K562 (cell line): Measurements from ENCODE around the gene DIS3L2. TPM values are rescaled to one million over a fixed set of nuclear protein-coding genes. Genes with fewer than 3 reads are reported as not detected.

Experiments used
- ATAC-seq: fragments of 200-7000 bp; cut with Tn5 transposase; 3 replicates; pipeline ENCODE4 v1.9.1; 2020; ENCODE audit warnings: moderate library complexity
- BruUV-seq: library from RNA; stranded (reverse); fragments of 400-500 nt; replicated peaks from 2 replicates; lab custom pipeline; 2021; lab: Mats Ljungman, UMichigan
- CTCF ChIA-PET: fragments of 300-600 bp; formaldehyde crosslinking; extraction: SDS; loops from one replicate; lab custom pipeline; 2021; ENCODE audit warnings: low intra/inter-chr PET ratio; lab: Yijun Ruan, JAX
- POLR2A ChIA-PET: fragments of 300-600, 350-650 bp; sonication (Branson Sonifier 250); formaldehyde crosslinking; extraction: SDS; loops from one replicate; lab custom pipeline; 2021; ENCODE audit warnings: antibody characterized with exemption, inconsistent platforms; lab: Yijun Ruan, JAX
- DNase-seq, 4 experiments: peaks; one replicate each; pipeline versions ENCODE4 v3.0.0 to v3.0.0-alpha.2; 2011 to 2018; ENCODE audit warnings: low spot score in 3 of 4, mixed read lengths in 3 of 4; ENCODE audit errors: extremely low read depth in 1 of 4
- FAIRE-seq: peaks from 2 replicates; lab custom pipeline; 2011; peaks lifted over from hg19 to GRCh38; lab: Jason Lieb, UNC
- H2AFZ ChIP-seq: 2 replicates; pipeline ENCODE4 v1.6.0; 2011; ENCODE audit warnings: low read depth, low read length, control low read depth, inconsistent platforms
- H3K27ac ChIP-seq: fragments of 200-600 bp; 3 replicates; pipeline ENCODE4 v1.8.0; 2011; ENCODE audit warnings: low read depth, mild to moderate bottlenecking, control low read depth, inconsistent platforms, low read length, moderate library complexity, mixed read lengths; ENCODE audit errors: extremely low read depth
- H3K27me3 ChIP-seq, 2 experiments: fragments of 300-600 bp in 1 of 2; 2 replicates in 1 of 2; 3 replicates in 1 of 2; pipeline versions ENCODE4 v1.6.0 to v1.8.0; 2011; ENCODE audit warnings: inconsistent platforms in 2 of 2, low read length in 2 of 2, mild to moderate bottlenecking in 1 of 2, mixed read lengths in 1 of 2, moderate library complexity in 1 of 2; ENCODE audit not compliant: control insufficient read depth in 2 of 2, insufficient read depth in 2 of 2
- H3K36me3 ChIP-seq: fragments of 300-600 bp; 3 replicates; pipeline ENCODE4 v1.8.0; 2011; ENCODE audit warnings: mild to moderate bottlenecking, low read length, inconsistent platforms; ENCODE audit not compliant: control insufficient read depth, insufficient read depth
- H3K4me1 ChIP-seq, 2 experiments: fragments of 200-600 bp in 1 of 2; replicated peaks in 1 of 2; 2 replicates in 1 of 2; 3 replicates in 1 of 2; pipeline versions ENCODE4 v1.5.1 to v1.8.0; 2011; ENCODE audit warnings: inconsistent platforms in 2 of 2, low read length in 2 of 2, mild to moderate bottlenecking in 1 of 2, mixed read lengths in 1 of 2, moderate library complexity in 1 of 2; ENCODE audit not compliant: control insufficient read depth in 2 of 2, insufficient read depth in 2 of 2
- H3K4me2 ChIP-seq: 2 replicates; pipeline ENCODE4 v1.6.1; 2011; ENCODE audit warnings: low read length, control low read depth, inconsistent platforms, mixed read lengths; ENCODE audit not compliant: insufficient read depth
- H3K4me3 ChIP-seq: fragments of 200-600 bp; sonication (generic), shearing (Covaris generic); 2 replicates; pipeline ENCODE4 v1.5.1; 2016; ENCODE audit warnings: control low read depth, inconsistent platforms
- H3K79me2 ChIP-seq: fragments of 200-600 bp; 3 replicates; pipeline ENCODE4 v1.8.0; 2011; ENCODE audit warnings: low read length, inconsistent platforms; ENCODE audit not compliant: control insufficient read depth, insufficient read depth
- H3K9ac ChIP-seq, 2 experiments: 2 replicates each; pipeline versions ENCODE4 v1.6.0 to v1.6.1; 2011; ENCODE audit warnings: low read depth in 2 of 2, low read length in 2 of 2, control low read depth in 1 of 2, inconsistent platforms in 1 of 2, mild to moderate bottlenecking in 1 of 2, mixed read lengths in 1 of 2; ENCODE audit not compliant: insufficient read depth in 1 of 2
- H3K9me1 ChIP-seq: one replicate; pipeline ENCODE4 v1.6.0; 2011; ENCODE audit warnings: inconsistent platforms, mild to moderate bottlenecking, low read length, moderate library complexity; ENCODE audit not compliant: control insufficient read depth, insufficient read depth
- H3K9me3 ChIP-seq: replicated peaks from 2 replicates; pipeline ENCODE4 v1.5.1; 2011; ENCODE audit warnings: low read depth, low read length, inconsistent platforms; ENCODE audit not compliant: control insufficient read depth, insufficient read depth
- H4K20me1 ChIP-seq: replicated peaks from 2 replicates; pipeline ENCODE4 v1.6.1; 2011; ENCODE audit warnings: low read length, inconsistent platforms, mixed read lengths; ENCODE audit not compliant: control insufficient read depth, insufficient read depth
- BRCA1 ChIP-seq, 2 experiments: fragments of 450-650 bp in 1 of 2; sonication (generic) in 1 of 2; formaldehyde crosslinking in 1 of 2; IDR thresholded peaks; 2 replicates each; pipeline versions ENCODE4 v1.5.0 to v1.6.1; 2017 to 2020; ENCODE audit warnings: mild to moderate bottlenecking in 1 of 2, missing genetic modification reagents in 1 of 2
- EP300 ChIP-seq: IDR thresholded peaks from 2 replicates; pipeline ENCODE4 v1.6.1; 2012; ENCODE audit warnings: low read length, improper control_type of control experiment
- KAT8 ChIP-seq: fragments of 450-650 bp; IDR thresholded peaks from 2 replicates; pipeline ENCODE4 v1.6.1; 2016; ENCODE audit warnings: low read depth, mild to moderate bottlenecking
- KLF1 ChIP-seq: fragments of 450-650 bp; IDR thresholded peaks from 2 replicates; pipeline ENCODE4 v1.6.1; 2016; ENCODE audit warnings: missing genetic modification characterization, missing compliant biosample characterization
- SMC3 ChIP-seq: conservative IDR thresholded peaks from 2 replicates; pipeline ENCODE4 v1.6.1; 2011; ENCODE audit warnings: low read depth, low read length, improper control_type of control experiment; ENCODE audit not compliant: insufficient read depth
- ZC3H8 ChIP-seq: fragments of 450-650 bp; IDR thresholded peaks from 2 replicates; pipeline ENCODE4 v1.6.1; 2017
- ZMIZ1 ChIP-seq, 2 experiments: fragments of 150-350 bp in 1 of 2; IDR thresholded peaks; 2 replicates each; pipeline ENCODE4 v1.6.1; 2012 to 2016; ENCODE audit warnings: low read depth in 2 of 2, low read length in 2 of 2, mild to moderate bottlenecking in 1 of 2, moderate library complexity in 1 of 2
- WGBS: fragments of 100-300 bp; shearing (Covaris generic); methylation state at CpG from one replicate; pipeline ENCODE4 v1.1.6; 2016; ENCODE audit warnings: low coverage, mixed read lengths; ENCODE audit not compliant: insufficient coverage; ENCODE audit errors: missing lambda C conversion rate; 5-methylcytosine and 5-hydroxymethylcytosine counted together
- in situ Hi-C: fragments of 300-500 bp; cut with MboI; formaldehyde crosslinking; loops from 4 replicates; pipeline ENCODE4 v1.15.0; 2018; ENCODE audit warnings: inconsistent platforms, mixed read lengths
- intact Hi-C: fragments of 100-400 bp; cut with micrococcal nuclease; formaldehyde crosslinking; loops from 2 replicates; pipeline ENCODE4 v1.14.2; 2022
- polyA plus RNA-seq, 8 experiments: library from polyadenylated mRNA; depleted of rRNA in 4 of 8; stranded (reverse) in 5 of 8; unstranded in 3 of 8; fragments of >200 nt; fragmentation: Nextera tagmentation in 2 of 8; fragmentation: Illumina TruSeq in 1 of 8; extraction: Ambion mirVana in 2 of 8; extraction: Trizol in 1 of 8; gene quantifications; 2 replicates each; pipeline versions ENCODE4 v1.2.1 to v1.2.3, GENCODE V29; 2011 to 2014; ENCODE audit warnings: inconsistent platforms in 1 of 8, missing spikeins in 1 of 8
- total RNA-seq, 7 experiments: library from RNA; depleted of rRNA in 6 of 7; stranded (reverse); fragments of >200 nt in 6 of 7; fragmentation: Illumina TruSeq in 2 of 7; extraction: Trizol in 2 of 7; gene quantifications; 2 replicates each; pipeline versions ENCODE4 v1.2.1 to v1.2.3, GENCODE V29; 2011 to 2021; ENCODE audit warnings: low replicate concordance in 1 of 7

DIS3L2 gene
- total and polyA plus RNA-seq, 9 of the 15 experiments (the other 6 are each of a cell fraction or from before 2014, with no cell fraction given) = 1.5 to 19.2 (median 11.2) TPM

- Histone ChIP-seq H3K9me3 (no peaks in the 10 kb centered on the region), H3K79me2 (no peaks in the 10 kb centered on the region), H3K27me3 (no peaks in the 10 kb centered on the region), H3K27ac (peak overlapping the region; percentile 55; the same call in 1 of the 3 replicates), H3K4me1 (peaks cover 13 to 27% of the 10 kb centered on the region in 2 experiments; a peak in 4 of 5 replicates), H3K9ac (0 out of 4 replicates have a peak overlapping the region, but pooled peaks of 1 of the 2 experiments have one; percentile 45), H4K20me1 (no peaks in the 10 kb centered on the region), H3K9me1 (no peaks in the 10 kb centered on the region), H3K36me3 (no peaks in the 10 kb centered on the region), H2AFZ (peak overlapping the region; percentile 2; the same call in 1 of the 2 replicates), H3K4me2 (no peak overlapping the region), H3K4me3 (no peak overlapping the region)
- WGBS = 39% methylated on average over 5 of the region's 10 CpGs
- FAIRE-seq (no peak), DNase-seq (no peak), ATAC-seq (no peak)
- ChIA-PET CTCF (no interaction called here), POLR2A (interaction anchor here (0.7 to 1.6 kb wide), 2 partner anchors 29 to 227 kb away, joined by 3 read pairs; no protein-coding TSS in a partner anchor)
- no TSS peak for BruUV-seq
- intact Hi-C loops = loop anchor here (10.0 kb wide), 1 partner anchor 175 kb away; no protein-coding TSS in a partner anchor
- TF ChIP-seq BRCA1 (IDR thresholded peaks at IDR 0.05) = no peak
- TF ChIP-seq BRCA1 (CRISPR knock-in tag; IDR thresholded peaks at IDR 0.05) = no peak
- no peak for TF ChIP-seq KAT8
- no peak for TF ChIP-seq KLF1 (tag)
- TF ChIP-seq SMC3 = no peak
- TF ChIP-seq ZC3H8 = no peak
- no peak for TF ChIP-seq EP300
- TF ChIP-seq ZMIZ1 (IDR thresholded peaks at IDR 0.05; ENCODE audit: low read depth in 2 of 2, low read length in 2 of 2) = no peak
- in situ Hi-C loops = no loop called here
Measured at GRCh38 chr2:232319803-232320442, 358.4 kb downstream of the DIS3L2 start.
